AG04449 (cell line): ENCODE results near the gene DGKD.

Source experiments
- CTCF ChIA-PET: fragments of 350-600 bp; formaldehyde crosslinking; extraction: SDS; loops from one replicate; lab custom pipeline; 2021; ENCODE audit warnings: antibody characterized with exemption; lab: Yijun Ruan, JAX
- POLR2A ChIA-PET: fragments of 400-600, 350-600 bp; formaldehyde crosslinking; extraction: SDS; loops from one replicate; lab custom pipeline; 2020; ENCODE audit warnings: antibody characterized with exemption, inconsistent platforms; lab: Yijun Ruan, JAX
- DNase-seq: peaks from one replicate; pipeline ENCODE4 v3.0.0-alpha.2; 2010; ENCODE audit warnings: low read depth, low spot score
- H3K4me3 ChIP-seq: 2 replicates; pipeline ENCODE4 v1.5.1; 2011; ENCODE audit warnings: low read depth, mild to moderate bottlenecking, control low read depth, low read length
- TF ChIP-seq, protein P1 (sequence below): IDR thresholded peaks from one replicate; pipeline ENCODE4 v1.5.1; 2011; ENCODE audit warnings: mild to moderate bottlenecking, moderate library complexity, low read length, control low read depth, inconsistent platforms; ENCODE audit not compliant: insufficient read depth; ENCODE audit errors: missing control alignments

The DGKD gene

DNA sequence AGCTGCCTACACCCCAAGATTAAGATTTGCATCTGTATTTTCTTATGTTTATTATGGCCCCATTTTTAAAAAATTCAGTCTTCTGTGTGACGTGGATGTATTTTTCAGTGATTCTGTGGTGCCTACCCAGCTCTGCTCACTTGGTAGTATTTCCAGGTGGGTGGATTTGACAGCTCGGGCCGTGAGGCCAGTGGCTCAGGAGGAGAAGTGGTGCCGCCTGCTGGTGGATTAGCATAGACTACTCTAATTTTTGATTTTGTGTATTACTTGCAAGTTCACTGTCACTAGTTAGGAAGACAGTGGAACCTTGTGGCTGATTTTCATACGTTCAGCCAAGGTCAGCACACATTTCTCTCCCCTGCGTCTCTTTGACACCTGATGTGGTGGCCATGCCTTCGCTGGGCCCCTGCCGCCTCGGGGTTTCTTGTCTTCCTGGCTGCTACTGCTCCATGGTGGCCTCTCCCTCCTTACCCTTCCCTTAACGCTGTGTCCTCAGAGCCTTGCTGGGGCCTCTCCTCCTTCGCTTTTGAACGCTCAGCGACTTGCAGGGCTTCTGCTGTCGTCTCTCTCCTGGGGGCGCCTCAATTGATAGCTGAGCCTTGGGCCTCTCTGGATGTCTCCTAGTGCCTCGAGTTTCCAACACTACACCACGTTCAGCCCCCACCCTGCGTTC, 89.4 kb downstream of the DGKD start:
- CTCF ChIA-PET, result interaction anchor here (0.6 to 10.7 kb wide), 37 partner anchors 9 to 591 kb away, joined by 3 to 117 read pairs (median 4); partner anchors contain the start of genes ATG16L1, DGKD, UGT1A4 and UGT1A5
- no peak overlapping the region for H3K4me3 ChIP-seq
- POLR2A ChIA-PET, result no interaction called here
- TF ChIP-seq, protein P1, sequence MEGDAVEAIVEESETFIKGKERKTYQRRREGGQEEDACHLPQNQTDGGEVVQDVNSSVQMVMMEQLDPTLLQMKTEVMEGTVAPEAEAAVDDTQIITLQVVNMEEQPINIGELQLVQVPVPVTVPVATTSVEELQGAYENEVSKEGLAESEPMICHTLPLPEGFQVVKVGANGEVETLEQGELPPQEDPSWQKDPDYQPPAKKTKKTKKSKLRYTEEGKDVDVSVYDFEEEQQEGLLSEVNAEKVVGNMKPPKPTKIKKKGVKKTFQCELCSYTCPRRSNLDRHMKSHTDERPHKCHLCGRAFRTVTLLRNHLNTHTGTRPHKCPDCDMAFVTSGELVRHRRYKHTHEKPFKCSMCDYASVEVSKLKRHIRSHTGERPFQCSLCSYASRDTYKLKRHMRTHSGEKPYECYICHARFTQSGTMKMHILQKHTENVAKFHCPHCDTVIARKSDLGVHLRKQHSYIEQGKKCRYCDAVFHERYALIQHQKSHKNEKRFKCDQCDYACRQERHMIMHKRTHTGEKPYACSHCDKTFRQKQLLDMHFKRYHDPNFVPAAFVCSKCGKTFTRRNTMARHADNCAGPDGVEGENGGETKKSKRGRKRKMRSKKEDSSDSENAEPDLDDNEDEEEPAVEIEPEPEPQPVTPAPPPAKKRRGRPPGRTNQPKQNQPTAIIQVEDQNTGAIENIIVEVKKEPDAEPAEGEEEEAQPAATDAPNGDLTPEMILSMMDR, result peak; percentile 67
- peak; percentile 26 for DNase-seq

DNA sequence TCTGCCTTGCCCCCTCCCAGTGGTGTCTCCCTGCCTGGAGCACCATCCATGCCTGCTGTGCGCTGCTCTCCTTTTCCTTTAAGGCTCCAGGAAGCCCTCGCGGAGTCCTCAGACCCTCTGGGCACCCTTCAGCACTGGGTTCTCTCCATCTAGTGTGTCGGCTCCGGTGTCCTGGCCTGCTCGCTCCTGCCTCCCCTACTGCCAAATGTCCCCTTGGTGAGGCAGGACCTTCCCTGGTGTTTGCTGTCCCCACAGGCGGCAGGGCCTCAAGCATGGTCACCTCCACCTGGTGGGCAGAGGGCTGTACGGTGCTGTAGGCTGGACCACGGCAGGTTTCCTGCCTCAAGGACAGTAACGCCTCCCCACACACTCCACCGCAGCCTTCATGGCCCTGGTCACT, 90.2 kb downstream of the DGKD start:
- ChIA-PET CTCF (interaction anchor here (0.6 to 10.7 kb wide), 21 partner anchors 8 to 592 kb away, joined by 3 to 117 read pairs (median 5); partner anchors contain the start of genes DGKD and UGT1A5), POLR2A (no interaction called here)
- H3K4me3 ChIP-seq, result no peak overlapping the region
- no peak for DNase-seq
- TF ChIP-seq, protein P1, result no peak

DNA sequence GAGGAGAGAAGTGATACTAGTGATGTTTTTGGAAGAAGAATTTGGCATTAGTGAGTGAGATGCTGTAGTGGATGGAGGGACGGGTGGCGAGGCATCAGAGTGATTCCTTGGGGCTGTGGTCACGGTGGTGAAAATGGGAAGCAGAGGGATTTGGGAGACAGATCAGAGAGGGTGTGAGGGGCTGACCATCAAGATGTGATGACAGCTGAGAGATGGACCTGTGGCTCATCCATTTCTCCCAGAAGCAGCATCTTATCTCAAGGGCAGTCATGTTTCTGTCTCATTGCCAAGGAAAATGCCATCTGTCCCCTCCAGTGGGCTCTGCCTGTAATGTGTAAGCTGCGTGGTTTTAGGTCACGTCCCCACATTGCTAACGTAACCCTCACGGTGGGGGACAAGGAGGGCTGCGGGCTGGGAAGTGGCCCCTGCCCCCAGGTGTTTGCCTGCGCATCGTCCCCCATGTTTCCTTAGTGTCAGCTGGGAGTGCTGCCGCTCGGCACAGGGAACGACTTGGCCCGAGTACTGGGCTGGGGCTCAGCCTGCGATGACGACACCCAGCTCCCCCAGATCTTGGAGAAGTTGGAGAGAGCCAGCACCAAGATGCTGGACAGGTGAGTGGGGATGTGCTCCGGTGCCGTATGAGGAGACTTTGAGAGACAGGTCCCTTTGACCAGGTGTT, 91.0 kb downstream of the DGKD start:
- CTCF ChIA-PET, result interaction anchor here (0.8 to 10.7 kb wide), 8 partner anchors 11 to 267 kb away, joined by 3 to 117 read pairs (median 14); partner anchors contain the start of genes DGKD and UGT1A5
- H3K4me3 ChIP-seq, result no peak overlapping the region
- POLR2A ChIA-PET, result no interaction called here
- no peak for DNase-seq
- TF ChIP-seq, protein P1, result no peak

DNA sequence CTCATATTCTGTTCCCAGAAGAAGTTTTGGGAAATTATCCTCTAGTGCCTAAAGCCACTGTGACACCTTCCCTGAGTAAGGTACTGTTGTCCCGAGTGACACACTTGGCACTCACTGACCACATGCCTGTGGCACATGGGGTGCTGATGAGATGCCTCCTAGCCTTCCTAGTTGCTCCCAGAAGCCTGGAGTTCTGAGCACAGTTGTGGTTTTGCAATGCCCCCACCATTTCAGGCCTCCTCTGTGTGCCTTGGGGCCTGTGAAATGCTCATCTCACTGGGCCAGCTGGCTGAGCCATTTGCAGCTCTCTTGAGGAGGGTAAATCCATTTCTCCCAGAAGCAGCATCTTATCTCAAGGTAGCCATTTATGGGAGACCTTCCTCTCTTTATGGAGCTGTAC, 91.8 kb downstream of the DGKD start:
- TF ChIP-seq, protein P1, result no peak
- H3K4me3 ChIP-seq, result no peak overlapping the region
- POLR2A ChIA-PET, result no interaction called here
- CTCF ChIA-PET, result interaction anchor here (0.6 to 6.1 kb wide), 5 partner anchors 9 to 266 kb away, joined by 3 to 55 read pairs (median 3); partner anchors contain the start of gene UGT1A5
- no peak for DNase-seq

DNA sequence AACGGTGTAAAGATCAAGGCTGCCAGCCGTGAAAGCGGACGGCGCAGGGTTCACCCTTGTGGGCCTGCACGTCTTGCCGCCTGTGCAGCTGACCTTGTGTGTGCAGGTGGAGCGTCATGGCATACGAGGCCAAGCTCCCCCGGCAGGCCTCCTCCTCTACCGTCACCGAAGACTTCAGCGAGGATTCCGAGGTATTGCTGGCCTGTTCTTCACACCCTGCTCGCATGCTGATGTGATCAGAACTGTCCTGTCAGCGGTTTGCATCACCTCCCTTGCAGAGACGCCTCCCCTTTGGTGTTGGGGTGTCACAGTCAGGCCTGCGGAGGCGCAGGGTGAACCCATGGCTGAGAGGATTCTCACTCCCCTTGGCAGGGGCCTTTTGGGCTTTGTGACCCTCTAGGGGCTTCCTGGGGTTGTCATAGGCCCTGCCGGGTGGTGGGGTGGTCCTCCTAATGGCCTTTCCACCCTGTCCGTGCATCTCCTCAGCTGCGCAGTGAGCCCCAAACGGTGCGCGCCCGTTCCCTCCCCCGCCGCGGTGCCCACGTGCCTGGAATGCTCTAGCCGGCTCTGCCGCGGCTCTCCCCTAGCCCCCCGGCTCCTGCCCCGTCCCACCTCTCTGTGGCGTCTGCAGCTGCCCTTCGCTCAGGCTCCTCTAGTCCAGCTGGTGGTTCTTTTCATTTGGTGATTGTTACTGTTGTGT, 92.5 kb downstream of the DGKD start:
- DNase-seq, result no peak
- ChIA-PET CTCF (interaction anchor here (0.6 to 6.1 kb wide), 10 partner anchors 10 to 482 kb away, joined by 3 to 55 read pairs (median 4); partner anchors contain the start of gene UGT1A5), POLR2A (no interaction called here)
- TF ChIP-seq, protein P1, result no peak
- H3K4me3 ChIP-seq, result no peak overlapping the region
